ENCODE data around the gene LRRC15.

The LRRC15 gene

GRCh38 chr3:194367992-194368841, 1.3 kb downstream of the LRRC15 start:
- Histone ChIP-seq H3K27ac (peak overlapping the region in 17 of 21 experiments; percentile 21 to 82 (median 56)), H3K4me3 (peak overlapping the region in 5 of 7 experiments; percentile 16 to 29 (median 21))

GRCh38 chr3:194365978-194366490, 3.5 kb downstream of the LRRC15 start:
- Histone ChIP-seq H3K4me3 (no peak overlapping the region), H3K27ac (peak overlapping the region in 9 of 21 experiments; percentile 4 to 67 (median 20))

- no peak overlapping the region for H3K4me3 ChIP-seq
- H3K27ac ChIP-seq = peak overlapping the region in 12 of 21 experiments; percentile 3 to 67 (median 17)
Observed at GRCh38 chr3:194365526-194365925, 4.0 kb downstream of the LRRC15 start.

- no peak overlapping the region for H3K4me3 ChIP-seq
- H3K27ac ChIP-seq = peak overlapping the region in 11 of 21 experiments; percentile 8 to 67 (median 53)
Observed at GRCh38 chr3:194364652-194365434, 4.7 kb downstream of the LRRC15 start.

- H3K27ac ChIP-seq = peak overlapping the region in 3 of 21 experiments; percentile 60 to 67 (median 66)
Observed at GRCh38 chr3:194364314-194364651, 5.3 kb downstream of the LRRC15 start.

GRCh38 chr3:194360568-194360967, 9.0 kb downstream of the LRRC15 start:
- Histone ChIP-seq H3K4me3 (no peak overlapping the region), H3K27ac (no peak overlapping the region)

More at GRCh38 chr3:194364314-194364651, 5.3 kb downstream of the LRRC15 start:
- no peak overlapping the region for H3K4me3 ChIP-seq

- no peak overlapping the region for H3K4me3 ChIP-seq
- no peak overlapping the region for H3K27ac ChIP-seq
Observed at GRCh38 chr3:194357681-194358080, 11.9 kb downstream of the LRRC15 start.

- H3K27ac ChIP-seq = no peak overlapping the region
- H3K4me3 ChIP-seq = no peak overlapping the region
Observed at GRCh38 chr3:194355379-194355778, 14.2 kb downstream of the LRRC15 start.

- H3K27ac ChIP-seq = no peak overlapping the region
- no peak overlapping the region for H3K4me3 ChIP-seq
Observed at GRCh38 chr3:194354315-194354714, 15.2 kb downstream of the LRRC15 start.

- Histone ChIP-seq H3K27ac (no peak overlapping the region), H3K4me3 (no peak overlapping the region)
Observed at GRCh38 chr3:194352667-194353246, 16.8 kb downstream of the LRRC15 start.

GRCh38 chr3:194351952-194352536, 17.5 kb downstream of the LRRC15 start:
- no peak overlapping the region for H3K4me3 ChIP-seq
- no peak overlapping the region for H3K27ac ChIP-seq

- H3K27ac ChIP-seq = peak within 1 kb of the TSS in 3 of 21 experiments; percentile 20 to 49 (median 22)
- H3K4me3 ChIP-seq = no peak within 1 kb of the TSS
Observed at GRCh38 chr3:194351080-194351672, 18.4 kb downstream of the LRRC15 start, which contains the start of gene CPN2. CPN2 (minus strand) TSS chr3:194351328; CDS start chr3:194342702, 8,626 bp downstream.

- Histone ChIP-seq H3K4me3 (no peak overlapping the region), H3K27ac (peak overlapping the region in 3 of 21 experiments; percentile 20 to 49 (median 22))
Observed at GRCh38 chr3:194350726-194351071, 18.8 kb downstream of the LRRC15 start.

GRCh38 chr3:194348354-194348753, 21.2 kb downstream of the LRRC15 start:
- H3K27ac ChIP-seq = no peak overlapping the region
- no peak overlapping the region for H3K4me3 ChIP-seq

- H3K27ac ChIP-seq = peak overlapping the region in 7 of 21 experiments; percentile 18 to 73 (median 52)
Observed at GRCh38 chr3:194346621-194347020, 22.9 kb downstream of the LRRC15 start.

GRCh38 chr3:194346035-194346434, 23.5 kb downstream of the LRRC15 start:
- Histone ChIP-seq H3K27ac (peak overlapping the region in 6 of 21 experiments; percentile 4 to 73 (median 56)), H3K4me3 (no peak overlapping the region)

More at GRCh38 chr3:194346621-194347020, 22.9 kb downstream of the LRRC15 start:
- no peak overlapping the region for H3K4me3 ChIP-seq

- no peak overlapping the region for H3K27ac ChIP-seq
- H3K4me3 ChIP-seq = no peak overlapping the region
Observed at GRCh38 chr3:194344012-194344411, 25.5 kb downstream of the LRRC15 start.

GRCh38 chr3:194343561-194343893, 26.0 kb downstream of the LRRC15 start:
- H3K27ac ChIP-seq = no peak overlapping the region
- H3K4me3 ChIP-seq = no peak overlapping the region

- no peak overlapping the region for H3K4me3 ChIP-seq
- no peak overlapping the region for H3K27ac ChIP-seq
Observed at GRCh38 chr3:194342861-194343560, 26.5 kb downstream of the LRRC15 start.
